ENCODE measurements around the gene APMAP.

Gene APMAP

DNA sequence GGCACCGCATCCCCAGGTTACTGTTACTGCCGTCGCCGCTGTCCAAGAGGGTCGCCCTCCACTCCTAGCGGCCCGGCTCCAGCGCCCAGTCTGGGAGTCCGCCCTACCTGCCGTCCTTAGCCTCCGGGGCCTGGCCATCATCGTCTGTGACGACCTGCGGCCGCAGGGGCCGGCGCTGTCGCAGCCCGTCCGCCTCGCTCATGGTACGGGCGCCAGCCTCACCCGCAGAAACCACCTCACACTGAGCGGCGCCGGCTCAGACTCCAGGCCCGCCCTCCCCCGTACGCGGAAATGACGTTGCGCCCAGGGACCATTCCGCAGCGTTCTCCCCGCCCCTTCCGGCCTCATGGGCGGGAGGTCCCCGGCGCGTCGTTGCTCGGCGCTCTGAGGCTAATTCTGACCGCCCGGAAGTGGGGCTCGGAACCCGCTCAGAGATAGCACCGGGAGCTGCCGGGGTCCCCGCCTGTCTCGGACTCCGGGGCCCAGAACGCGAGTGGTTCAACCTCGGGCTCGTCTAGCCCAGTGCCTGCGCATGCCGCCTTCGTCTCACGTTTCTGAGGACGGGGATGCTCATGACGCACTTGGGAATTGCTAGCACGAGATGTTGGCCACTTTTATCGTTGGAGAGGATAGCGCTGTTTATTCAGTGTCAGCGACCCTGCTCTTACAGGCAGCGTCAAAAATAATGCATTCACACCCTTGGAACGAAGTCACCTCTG is at the start of gene APMAP:
APMAP (minus strand) TSS at position 265 of the 719 bp plus-strand sequence; CDS start at position 202, 63 bp downstream.
- peak; percentile 96 for DNase-seq

GRCh38 chr20:25041813-25042530 is 49.4 kb upstream of the APMAP start:
- DNase-seq = no peak

DNA sequence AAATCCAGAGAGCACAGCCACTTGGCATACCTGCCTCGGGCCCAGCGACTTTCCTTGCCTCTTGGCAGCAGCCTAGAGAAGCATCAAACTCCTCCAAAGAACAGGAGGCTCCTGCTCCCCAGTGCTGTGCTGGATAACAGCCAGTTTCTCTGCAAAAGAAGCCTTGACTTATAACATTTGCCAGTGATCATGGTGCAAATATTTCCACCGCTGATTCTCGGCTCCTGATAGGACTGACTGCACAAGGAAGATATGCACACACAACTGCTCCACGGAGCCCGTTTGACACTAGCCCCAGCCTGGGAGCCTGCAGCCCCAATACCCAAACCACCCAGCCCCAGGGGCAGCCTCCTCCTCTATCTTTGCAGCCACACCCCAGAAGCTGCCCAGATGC is 47.9 kb upstream of the APMAP start:
- DNase-seq = no peak

- no peak for DNase-seq
These were observed 47.3 kb upstream of the APMAP start for GRCh38 chr20:25039697-25040437.

DNA sequence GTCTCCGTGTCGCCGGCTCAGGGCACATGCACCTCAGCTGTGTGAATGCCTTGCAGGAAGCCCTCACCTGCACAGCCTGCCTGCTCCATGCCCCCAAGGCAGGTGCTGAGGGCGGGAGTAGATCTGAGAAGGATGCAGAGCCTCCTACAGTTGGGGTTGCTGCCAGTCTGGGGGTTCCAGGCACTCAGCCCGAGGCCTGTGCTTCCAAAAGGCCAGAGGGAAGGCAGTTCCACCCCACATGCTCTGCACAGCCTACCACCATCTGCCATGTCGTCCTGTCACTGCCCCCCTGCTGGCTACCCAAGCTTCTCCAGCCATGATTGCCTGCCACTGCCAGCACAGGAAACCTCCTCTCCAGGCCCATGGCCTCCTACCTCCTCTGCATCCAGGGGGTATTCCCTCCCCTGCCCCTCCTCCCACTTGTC is 46.1 kb upstream of the APMAP start:
- DNase-seq = no peak

DNA sequence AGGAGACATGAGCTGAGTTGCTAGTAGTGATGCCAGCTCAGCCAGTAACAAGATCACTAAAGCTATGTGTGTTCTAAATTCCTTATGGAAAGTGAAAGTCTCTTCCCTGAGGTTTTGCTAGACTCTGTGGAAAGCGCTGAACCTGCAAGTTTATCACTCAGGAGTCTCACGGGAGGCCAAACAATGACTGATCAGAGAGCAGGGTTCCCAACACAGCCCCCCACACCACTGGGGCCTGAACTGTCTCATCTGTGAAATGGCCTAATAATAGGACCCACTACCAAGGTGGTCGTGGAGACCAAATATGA is 45.5 kb upstream of the APMAP start:
- DNase-seq = no peak

DNA sequence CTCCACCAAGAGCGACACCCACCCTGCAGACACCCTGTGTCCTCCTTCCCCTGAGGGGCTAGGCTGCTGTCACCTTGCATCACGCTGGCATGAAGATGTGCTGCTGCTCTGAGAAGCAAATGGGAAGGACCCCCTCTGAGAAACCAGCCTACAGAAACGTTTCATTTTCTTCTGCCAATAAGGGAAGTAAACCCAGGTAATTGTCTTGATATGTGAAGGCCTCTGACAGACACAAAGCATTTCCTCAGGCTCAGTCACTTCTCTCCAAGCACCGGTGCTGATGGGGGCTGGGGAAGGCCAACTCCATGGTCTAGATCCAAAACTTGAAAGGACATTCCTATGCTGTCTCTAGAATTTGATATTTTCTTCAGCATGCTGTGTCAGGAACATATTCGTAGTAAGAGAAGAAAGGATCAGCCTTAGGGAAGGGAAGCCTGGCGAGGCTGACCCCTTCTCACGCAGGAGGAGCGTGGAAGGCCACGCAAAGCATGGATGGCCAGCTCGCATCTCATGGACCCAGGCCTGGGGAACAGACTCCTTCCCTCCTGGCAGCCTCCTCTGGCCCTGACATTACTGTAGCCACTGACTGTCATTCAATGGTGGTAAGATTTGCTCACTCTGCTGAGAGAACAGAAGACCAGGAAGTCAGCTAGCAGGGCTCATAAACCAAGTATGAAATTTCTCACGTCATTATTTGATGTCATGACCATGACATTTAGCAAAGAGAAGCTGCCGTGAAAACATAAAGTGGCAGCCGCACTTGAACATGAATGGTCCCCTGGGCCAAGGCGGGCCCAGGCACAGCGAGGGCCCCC is 44.9 kb upstream of the APMAP start:
- DNase-seq = no peak

DNA sequence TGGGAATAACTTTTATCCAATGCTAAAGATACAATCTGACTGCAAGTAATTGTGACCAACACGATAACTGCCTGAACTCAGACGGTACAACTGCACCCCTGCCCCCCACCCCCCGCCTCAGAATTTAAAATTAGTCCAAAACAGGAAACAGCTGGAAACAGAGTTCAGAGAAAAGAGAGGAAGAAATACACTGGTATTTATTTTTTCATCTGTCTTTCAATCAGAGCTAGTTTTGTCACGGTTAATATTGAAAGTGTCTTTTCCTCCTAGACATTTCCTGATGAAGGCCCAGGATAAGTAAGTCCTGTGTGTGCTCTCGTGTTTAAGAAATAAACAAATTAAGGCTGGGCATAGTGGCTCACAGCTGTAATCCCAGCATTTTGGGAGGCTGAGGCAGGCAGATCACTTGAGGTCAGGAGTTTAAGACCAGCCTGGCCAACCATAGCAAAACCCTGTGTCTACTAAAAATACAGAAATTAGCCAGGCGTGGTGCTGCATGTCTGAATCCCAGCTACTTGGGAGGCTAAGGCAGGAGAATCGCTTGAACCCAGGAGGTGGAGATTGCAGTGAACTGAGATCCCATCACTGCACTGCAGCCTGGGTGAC is 43.9 kb upstream of the APMAP start:
- DNase-seq = no peak

DNA sequence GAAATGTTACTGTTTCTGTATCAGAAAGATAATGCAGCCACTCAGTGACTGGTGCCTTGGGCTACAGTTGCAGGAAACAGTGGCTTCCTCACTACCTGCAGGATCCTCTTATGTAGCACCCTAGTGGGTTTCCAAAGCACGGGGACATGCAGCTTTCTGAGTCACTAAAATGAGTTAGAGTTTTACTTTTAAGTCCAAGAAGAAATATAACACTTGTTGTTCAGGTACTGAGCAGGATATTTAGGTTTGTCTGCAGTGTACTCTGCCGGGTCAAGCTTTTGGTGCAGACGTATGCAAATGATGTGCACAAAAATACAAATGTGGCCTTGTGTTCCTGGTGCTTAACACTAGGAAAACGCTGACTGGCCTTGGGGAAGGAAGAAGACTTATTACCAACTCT is 43.4 kb upstream of the APMAP start:
- DNase-seq = no peak

- DNase-seq = no peak
These were observed 41.4 kb upstream of the APMAP start for GRCh38 chr20:25033924-25034300.

DNA sequence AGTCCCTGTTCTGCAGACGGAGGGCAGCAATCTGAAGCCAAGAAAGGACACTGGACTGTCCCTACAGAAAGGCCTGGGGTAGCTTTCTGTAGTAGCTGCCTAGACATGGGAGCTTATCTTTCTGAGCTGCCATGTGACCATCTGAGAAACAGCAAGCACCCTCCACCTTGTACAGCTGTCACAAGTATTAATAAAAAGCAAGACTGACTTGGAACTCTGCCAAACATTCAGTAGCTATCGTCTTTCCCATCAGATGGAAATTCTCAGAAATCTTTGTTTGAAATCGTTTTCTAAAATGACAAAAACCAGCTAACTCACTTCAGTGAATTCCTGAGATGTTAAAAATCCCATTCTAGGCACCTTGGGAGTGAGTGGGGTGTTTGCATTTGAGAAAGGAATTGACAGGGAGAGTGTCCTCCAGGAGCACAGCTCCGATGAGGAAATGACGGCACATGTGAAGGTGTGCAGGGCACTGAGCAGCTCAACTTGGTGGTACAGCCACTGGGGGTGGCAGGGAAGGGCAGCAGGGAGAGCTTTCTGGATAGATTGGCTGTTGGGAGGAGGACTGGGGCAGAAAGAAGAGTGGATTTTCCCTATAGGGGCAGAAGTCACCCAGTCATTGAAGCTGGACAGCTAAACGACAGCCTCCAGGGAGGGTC is 40.8 kb upstream of the APMAP start:
- no peak for DNase-seq

- DNase-seq = no peak
These were observed 40.1 kb upstream of the APMAP start for GRCh38 chr20:25032478-25033264.

DNA sequence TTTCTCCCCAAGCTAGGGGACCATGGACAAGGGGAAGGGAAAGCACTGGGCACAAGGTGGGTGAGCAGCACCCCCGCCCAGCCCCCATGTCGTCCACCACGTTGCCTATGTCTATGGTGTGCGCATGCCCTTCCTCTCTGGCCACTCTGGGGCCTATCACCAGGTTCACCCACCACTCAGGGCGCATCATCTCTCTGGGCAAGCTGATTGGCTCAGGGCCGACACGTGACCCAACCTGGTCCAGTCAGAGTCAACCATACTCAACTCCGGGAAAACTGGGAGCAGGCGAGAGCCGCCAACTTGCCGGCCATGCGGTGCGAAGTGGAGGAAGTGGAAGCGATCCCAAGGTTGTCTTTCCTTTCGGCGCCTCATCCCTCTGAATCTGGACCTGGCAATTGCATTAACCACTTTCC is 39.5 kb upstream of the APMAP start:
- no peak for DNase-seq

DNA sequence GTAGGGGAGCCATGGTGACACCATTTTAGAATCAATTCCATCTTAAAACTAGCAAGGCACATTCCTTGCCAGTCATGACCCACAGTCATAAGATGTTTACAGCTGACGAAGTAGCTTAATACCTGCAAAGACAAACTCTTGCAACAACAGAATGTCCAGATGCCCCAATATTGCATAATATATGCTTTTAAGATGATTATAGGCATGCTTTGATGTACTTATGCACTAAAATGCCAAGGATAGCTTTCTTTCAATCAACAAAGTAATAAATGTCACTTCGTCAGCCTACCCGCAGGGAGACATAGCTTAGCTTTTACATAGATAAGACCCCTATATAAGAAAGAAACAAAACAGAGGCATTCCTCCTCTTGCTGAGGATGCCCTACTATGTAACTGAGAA is 38.7 kb upstream of the APMAP start:
- DNase-seq = no peak

DNA sequence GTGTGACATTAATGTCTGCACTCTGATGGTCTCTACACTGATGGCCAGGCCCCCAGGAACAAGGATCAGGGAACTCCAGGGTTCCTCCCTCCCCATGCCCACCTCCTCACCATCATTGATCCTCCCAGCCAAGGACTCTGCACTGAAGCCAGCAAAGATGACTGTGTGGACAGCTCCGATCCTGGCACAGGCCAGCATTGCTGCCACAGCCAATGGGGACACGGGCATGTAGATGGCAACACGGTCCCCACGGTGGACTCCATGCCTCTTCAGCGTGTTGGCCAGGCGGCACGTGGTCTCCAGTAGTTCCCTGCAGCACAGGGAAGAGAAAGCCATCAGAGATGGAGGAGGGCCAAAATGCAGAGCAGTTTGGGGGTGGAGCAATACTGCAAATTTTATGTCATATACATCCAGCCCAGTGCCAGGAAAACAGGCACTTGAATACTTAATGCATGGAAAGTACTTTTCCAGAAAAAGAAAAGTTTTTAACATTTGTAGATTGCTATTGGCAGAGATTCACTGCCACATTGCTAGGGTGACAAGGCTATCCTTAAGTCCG is 38.2 kb upstream of the APMAP start:
- no peak for DNase-seq

- DNase-seq = no peak
These were observed 37.6 kb upstream of the APMAP start for GRCh38 chr20:25030007-25030648.

- DNase-seq = no peak
These were observed 33.5 kb upstream of the APMAP start for GRCh38 chr20:25025986-25026605.

DNA sequence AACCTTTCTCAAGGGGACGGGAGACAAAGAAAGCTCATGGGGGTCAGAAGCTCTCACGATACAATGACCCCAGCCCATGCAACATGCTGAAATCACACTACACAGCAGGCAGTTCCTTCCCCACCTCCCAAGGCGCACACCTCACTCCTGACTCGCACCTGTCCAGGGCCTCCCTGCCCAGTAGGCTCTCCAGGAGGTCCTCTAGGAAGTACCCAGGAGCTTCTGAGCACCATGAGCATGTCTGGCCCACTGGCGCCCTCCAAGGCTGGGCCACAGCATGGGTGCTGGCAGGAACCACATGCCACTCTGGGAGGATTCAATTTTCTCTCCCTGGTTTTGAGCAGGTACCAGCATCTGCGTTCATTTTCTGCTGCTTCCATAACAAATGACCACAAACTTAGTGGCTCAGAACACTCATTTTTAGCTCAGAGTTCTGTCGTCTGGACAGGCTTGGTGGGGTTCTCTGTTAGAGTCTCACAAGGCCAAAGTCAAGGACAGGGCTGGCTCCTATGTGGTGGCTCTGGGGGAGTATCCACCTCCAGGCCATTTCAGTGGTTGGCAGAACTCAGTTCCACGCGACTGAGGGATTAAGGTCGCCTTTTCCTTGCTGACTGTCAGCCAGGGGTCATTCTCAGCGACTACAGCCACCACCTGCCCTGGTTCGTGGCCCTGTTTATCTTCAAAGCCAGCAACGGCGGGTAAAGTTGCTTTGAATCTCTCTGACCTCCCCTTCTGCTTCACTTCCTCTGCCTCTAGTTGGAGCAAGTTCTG is 32.7 kb upstream of the APMAP start:
- no peak for DNase-seq

GRCh38 chr20:25024171-25024570 is 31.6 kb upstream of the APMAP start:
- no peak for DNase-seq

Measured in CD4-positive, alpha-beta T cell treated with Interleukin-12 subunit alpha and Interleukin-12 subunit beta, for 1 hour (primary cell).